Body of pancreas (tissue), 4 donors: Measurements from ENCODE around the gene DMRTB1. TPM values are rescaled to one million over a fixed set of nuclear protein-coding genes. Genes with fewer than 3 reads are reported as not detected.

Experiments used
- ATAC-seq: fragments of 150-250 bp; one replicate; pipeline ENCODE4 v1.9.1; 2016
- DNase-seq, 4 donors: peaks; one replicate each; pipeline ENCODE4 v3.0.0-alpha.2; 2019
- H3K27ac ChIP-seq, 4 donors: fragments of 200-600 bp; sonication (generic); 1 replicate in 3 of 4; 2 replicates in 1 of 4; pipeline versions ENCODE4 v1.5.1 to v1.6.1; 2016 to 2019; ENCODE audit warnings: mild to moderate bottlenecking in 1 of 4, mixed read lengths in 1 of 4, moderate library complexity in 1 of 4
- H3K27me3 ChIP-seq, 2 donors: fragments of 200-600 bp; sonication (generic); one replicate each; pipeline ENCODE4 v1.6.0; 2016; ENCODE audit warnings: mild to moderate bottlenecking in 1 of 2
- H3K36me3 ChIP-seq, 2 donors: fragments of 200-600 bp; sonication (generic); replicated peaks in 1 of 2; 2 replicates each; pipeline ENCODE4 v1.5.1; 2016; ENCODE audit warnings: low read depth in 2 of 2; ENCODE audit not compliant: insufficient read depth in 1 of 2
- H3K4me1 ChIP-seq: fragments of 200-600 bp; sonication (generic); one replicate; pipeline ENCODE4 v1.6.0; 2016
- H3K4me3 ChIP-seq, 2 donors: fragments of 200-600 bp; sonication (generic); 1 replicate in 1 of 2; 2 replicates in 1 of 2; pipeline ENCODE4 v1.5.1; 2016 to 2019
- H3K9me3 ChIP-seq, 3 donors: fragments of 200-600 bp; sonication (generic); 1 replicate in 2 of 3; 2 replicates in 1 of 3; pipeline ENCODE4 v1.5.1; 2016
- POLR2A ChIP-seq, 3 donors: fragments of 450-650 bp; IDR thresholded peaks; one replicate each; pipeline ENCODE4 v1.6.1; 2016; ENCODE audit warnings: antibody characterized with exemption in 3 of 3, mild to moderate bottlenecking in 2 of 3
- WGBS, 2 donors: methylation state at CpG; one replicate each; pipeline ENCODE4 v1.1.5; 2017; 5-methylcytosine and 5-hydroxymethylcytosine counted together
- intact Hi-C: fragments of 100-400 bp; cut with DNase I; formaldehyde crosslinking; loops from one replicate; pipeline ENCODE4 v1.15.1; 2023
- total RNA-seq, 2 donors: library from RNA; depleted of rRNA; stranded (reverse); fragments of >200 nt; gene quantifications; one replicate each; pipeline ENCODE4 v1.1.0, GENCODE V29; 2016
- TF ChIP-seq, protein P1 (sequence below), 7 experiments: fragments of 450-650 bp in 4 of 7; fragments of 200-600 bp in 3 of 7; sonication (generic) in 3 of 7; IDR thresholded peaks; one replicate each; pipeline ENCODE4 v1.5.1; 2016 to 2019; ENCODE audit warnings: antibody characterized with exemption in 7 of 7

Gene DMRTB1
- total RNA-seq, 2 donors from 2014 or later = not detected

DNA sequence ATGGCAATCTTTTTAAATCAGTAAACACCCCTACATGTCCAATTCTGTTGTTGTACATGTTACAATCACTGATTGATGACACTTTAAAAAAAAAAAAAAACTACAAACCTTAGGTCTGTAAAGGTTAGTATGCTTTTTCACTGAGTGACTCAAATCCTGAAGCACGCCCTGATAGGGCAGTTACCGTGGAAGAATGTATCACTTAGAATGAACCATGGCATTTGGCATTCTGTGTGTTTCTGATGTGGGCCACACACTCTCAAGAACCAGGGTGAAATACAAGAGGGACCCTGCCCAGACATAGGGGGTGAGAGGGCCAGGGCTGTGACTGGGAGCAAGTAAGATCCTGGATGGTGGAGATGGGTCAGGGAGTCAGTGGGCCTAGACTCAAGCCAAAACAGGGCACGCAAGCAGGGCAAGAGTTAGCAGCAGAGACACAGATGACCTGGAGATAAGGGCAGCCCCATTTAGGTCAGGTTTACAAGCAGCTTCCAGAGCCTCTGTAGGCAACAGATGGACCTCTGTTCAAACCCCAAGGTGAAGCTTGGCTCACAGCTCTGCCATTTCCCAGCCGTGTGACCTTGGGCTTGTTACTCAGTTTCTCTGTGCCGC, 47.6 kb upstream of the DMRTB1 start:
- no peak overlapping the region for H3K4me3 ChIP-seq
- TF ChIP-seq, protein P1, sequence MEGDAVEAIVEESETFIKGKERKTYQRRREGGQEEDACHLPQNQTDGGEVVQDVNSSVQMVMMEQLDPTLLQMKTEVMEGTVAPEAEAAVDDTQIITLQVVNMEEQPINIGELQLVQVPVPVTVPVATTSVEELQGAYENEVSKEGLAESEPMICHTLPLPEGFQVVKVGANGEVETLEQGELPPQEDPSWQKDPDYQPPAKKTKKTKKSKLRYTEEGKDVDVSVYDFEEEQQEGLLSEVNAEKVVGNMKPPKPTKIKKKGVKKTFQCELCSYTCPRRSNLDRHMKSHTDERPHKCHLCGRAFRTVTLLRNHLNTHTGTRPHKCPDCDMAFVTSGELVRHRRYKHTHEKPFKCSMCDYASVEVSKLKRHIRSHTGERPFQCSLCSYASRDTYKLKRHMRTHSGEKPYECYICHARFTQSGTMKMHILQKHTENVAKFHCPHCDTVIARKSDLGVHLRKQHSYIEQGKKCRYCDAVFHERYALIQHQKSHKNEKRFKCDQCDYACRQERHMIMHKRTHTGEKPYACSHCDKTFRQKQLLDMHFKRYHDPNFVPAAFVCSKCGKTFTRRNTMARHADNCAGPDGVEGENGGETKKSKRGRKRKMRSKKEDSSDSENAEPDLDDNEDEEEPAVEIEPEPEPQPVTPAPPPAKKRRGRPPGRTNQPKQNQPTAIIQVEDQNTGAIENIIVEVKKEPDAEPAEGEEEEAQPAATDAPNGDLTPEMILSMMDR (IDR thresholded peaks at IDR 0.05) = no peak
- no peak for TF ChIP-seq POLR2A (IDR thresholded peaks at IDR 0.05)
- H3K27me3 ChIP-seq = peaks cover 0 to 5% of the 10 kb centered on the region in 2 donors
- no peak for DNase-seq
- intact Hi-C loops = no loop called here
- H3K36me3 ChIP-seq = no peaks in the 10 kb centered on the region
- peaks cover 7% of the 10 kb centered on the region for H3K4me1 ChIP-seq
- no peaks in the 10 kb centered on the region for H3K9me3 ChIP-seq
- ATAC-seq = no peak
- 73 to 75% methylated on average over 5 of the region's 5 CpGs for WGBS, 2 donors
- no peak overlapping the region for H3K27ac ChIP-seq

DNA sequence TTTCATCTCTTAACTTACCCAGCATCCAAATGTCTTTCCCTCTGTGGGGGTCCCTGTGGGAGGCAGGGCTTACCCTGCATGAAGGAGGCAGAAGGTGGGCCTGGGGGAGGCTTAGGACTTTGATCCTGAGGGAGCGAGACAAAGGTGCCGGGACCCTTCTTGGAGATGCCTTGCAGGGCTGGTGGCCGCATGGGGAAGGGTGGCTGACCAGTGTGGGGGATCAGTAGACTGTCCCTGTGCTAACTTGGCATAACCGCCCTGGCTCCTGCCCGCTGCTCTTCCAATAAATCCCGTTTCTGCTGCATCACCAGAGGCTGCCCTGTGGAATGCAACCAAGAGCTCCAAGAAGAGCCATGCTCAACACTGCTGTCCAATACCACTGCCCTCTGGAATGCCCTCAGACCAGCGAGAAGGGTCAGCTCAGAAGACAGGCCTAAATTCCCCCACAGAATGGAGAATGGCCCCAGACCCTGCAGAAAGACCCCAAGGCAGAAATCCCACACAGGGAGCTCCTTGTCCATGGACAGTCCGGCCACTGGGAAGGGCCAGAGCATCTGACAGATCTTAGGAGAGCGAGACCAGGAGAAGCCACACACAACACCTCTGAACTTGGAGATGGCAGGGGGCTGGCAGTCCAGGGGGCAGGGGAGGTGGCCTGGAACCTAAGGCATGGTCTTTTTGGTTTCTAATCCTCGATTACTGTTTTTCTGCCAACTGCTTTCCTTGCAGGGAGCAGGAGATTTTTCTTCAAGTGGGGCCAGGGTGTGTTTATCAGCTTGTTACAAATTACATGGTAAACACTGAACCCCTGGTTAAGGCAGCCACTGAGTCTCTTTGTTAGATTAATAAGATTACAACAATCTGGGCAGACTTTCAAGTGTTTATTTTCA, 46.7 kb upstream of the DMRTB1 start:
- intact Hi-C loops = no loop called here
- TF ChIP-seq, protein P1 (IDR thresholded peaks at IDR 0.05) = no peak
- no peak for TF ChIP-seq POLR2A (IDR thresholded peaks at IDR 0.05)
- no peak for DNase-seq
- Histone ChIP-seq H3K27me3 (peaks cover 0 to 5% of the 10 kb centered on the region in 2 donors), H3K4me3 (no peak overlapping the region), H3K4me1 (peaks cover 7% of the 10 kb centered on the region), H3K36me3 (no peaks in the 10 kb centered on the region), H3K27ac (peak overlapping the region in 1 of 4 donors; percentile 26), H3K9me3 (no peaks in the 10 kb centered on the region)
- no peak for ATAC-seq
- WGBS, 2 donors = 77 to 80% methylated on average over 7 to 10 of the region's 10 CpGs

DNA sequence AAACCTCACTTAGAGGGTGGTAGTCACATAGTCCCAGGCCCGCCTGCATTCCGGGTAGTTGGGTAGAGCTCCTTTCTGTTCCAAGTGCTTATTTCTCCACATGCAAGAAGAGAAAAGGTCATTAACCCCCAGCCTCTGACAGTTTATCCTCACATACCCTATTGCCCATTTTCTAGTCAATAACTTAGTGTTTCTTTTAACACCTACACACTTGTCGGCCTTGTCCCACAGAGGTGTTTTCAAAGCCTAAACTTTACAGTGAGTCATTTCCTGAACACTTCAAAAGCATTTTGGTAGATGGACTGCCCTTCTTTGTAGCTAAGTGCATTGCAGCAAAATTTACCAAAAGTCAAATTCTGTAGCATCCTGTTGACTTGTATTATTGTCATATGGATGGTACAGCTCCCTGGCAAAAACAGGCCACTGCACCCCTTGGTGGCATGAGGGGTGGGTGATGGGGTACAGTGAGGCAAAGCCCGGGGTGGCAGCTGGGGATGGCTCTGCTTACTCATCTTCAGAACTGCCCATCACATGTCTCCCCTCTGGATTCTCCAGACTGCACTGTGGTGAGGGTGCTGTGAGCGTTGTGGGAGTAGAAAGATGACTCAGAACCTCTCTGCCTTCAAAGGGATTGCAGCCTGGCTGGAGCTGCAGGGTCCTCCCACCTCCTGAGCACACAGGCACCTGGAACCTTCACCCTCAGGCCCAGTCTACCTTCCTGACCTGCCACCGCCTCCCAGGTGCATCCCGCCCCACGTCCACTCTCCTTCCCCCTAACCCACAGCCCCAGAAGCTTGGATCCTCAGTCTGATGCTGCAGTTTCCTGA, 45.8 kb upstream of the DMRTB1 start:
- TF ChIP-seq, protein P1 (IDR thresholded peaks at IDR 0.05) = no peak
- TF ChIP-seq POLR2A (IDR thresholded peaks at IDR 0.05) = no peak
- intact Hi-C loops = no loop called here
- WGBS, 2 donors = 68 to 72% methylated on average over 8 of the region's 8 CpGs
- DNase-seq (no peak), ATAC-seq (no peak)
- no peaks in the 10 kb centered on the region for H3K36me3 ChIP-seq
- H3K4me3 ChIP-seq = no peak overlapping the region
- H3K27ac ChIP-seq = peak overlapping the region in 1 of 4 donors; percentile 26
- no peaks in the 10 kb centered on the region for H3K9me3 ChIP-seq
- peaks cover 13% of the 10 kb centered on the region for H3K4me1 ChIP-seq
- H3K27me3 ChIP-seq = peaks cover 0 to 5% of the 10 kb centered on the region in 2 donors

DNA sequence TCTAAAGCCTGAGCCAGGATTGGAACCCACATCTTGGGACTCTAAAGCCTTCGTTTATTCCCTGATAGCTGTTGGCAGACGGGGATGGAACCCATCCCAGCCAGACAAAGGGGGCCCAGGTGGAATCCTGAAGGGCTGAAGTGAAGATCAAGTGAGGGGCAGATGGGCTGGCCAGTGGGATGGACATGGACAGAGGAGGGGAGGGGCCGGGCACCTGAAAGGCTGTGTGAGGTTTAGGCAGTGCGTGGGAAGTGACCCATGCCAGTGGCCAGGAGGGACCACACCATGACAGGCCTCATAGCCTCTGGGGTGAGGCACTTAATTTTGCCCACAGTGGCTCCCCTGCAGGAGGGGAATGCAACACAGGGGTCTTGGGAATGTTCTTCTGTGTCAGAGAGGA, 44.6 kb upstream of the DMRTB1 start:
- peaks cover 13% of the 10 kb centered on the region for H3K4me1 ChIP-seq
- no peaks in the 10 kb centered on the region for H3K27me3 ChIP-seq
- ATAC-seq (no peak), DNase-seq (no peak)
- TF ChIP-seq, protein P1 (IDR thresholded peaks at IDR 0.05) = no peak
- WGBS, 2 donors = 66 to 85% methylated on average over 4 of the region's 4 CpGs
- H3K36me3 ChIP-seq = no peaks in the 10 kb centered on the region
- H3K27ac ChIP-seq = no peak overlapping the region
- intact Hi-C loops = no loop called here
- no peaks in the 10 kb centered on the region for H3K9me3 ChIP-seq
- H3K4me3 ChIP-seq = no peak overlapping the region
